ENCODE measurements around the gene FAM76B.

DNA sequence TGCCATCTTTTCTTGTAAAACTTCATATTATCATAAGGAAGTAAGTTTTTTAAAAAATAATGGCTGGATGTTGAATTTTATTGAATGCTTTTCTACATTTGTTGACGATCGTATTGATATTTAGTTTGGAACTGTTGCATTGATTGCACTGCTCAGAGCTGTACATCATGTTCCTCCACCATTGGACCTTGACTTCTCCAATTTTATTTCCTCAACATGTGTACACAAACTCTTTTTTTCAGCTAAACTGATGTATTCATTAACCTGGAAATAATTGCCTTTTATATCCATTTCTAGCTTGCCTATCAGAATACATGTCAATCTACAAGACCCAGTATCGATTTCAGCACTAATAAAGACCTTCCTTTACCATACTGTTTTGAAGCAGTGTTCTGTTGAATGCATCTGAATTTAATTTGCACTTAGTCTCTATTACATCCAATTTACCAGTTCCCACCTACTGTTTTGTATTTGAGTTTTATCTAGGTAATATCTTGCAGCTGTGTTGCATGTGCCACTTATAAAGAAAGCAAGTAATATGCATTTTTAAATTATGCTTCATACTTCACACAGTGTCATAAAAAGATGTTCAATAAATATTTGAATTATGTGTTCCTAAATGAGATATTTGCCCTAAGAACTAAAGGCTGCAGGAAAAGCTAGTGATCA, 6.2 kb upstream of the FAM76B start:
- TF ChIP-seq POLR2A (IDR thresholded peaks at IDR 0.05) = no peak
- TF ChIP-seq, protein P1, sequence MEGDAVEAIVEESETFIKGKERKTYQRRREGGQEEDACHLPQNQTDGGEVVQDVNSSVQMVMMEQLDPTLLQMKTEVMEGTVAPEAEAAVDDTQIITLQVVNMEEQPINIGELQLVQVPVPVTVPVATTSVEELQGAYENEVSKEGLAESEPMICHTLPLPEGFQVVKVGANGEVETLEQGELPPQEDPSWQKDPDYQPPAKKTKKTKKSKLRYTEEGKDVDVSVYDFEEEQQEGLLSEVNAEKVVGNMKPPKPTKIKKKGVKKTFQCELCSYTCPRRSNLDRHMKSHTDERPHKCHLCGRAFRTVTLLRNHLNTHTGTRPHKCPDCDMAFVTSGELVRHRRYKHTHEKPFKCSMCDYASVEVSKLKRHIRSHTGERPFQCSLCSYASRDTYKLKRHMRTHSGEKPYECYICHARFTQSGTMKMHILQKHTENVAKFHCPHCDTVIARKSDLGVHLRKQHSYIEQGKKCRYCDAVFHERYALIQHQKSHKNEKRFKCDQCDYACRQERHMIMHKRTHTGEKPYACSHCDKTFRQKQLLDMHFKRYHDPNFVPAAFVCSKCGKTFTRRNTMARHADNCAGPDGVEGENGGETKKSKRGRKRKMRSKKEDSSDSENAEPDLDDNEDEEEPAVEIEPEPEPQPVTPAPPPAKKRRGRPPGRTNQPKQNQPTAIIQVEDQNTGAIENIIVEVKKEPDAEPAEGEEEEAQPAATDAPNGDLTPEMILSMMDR (IDR thresholded peaks at IDR 0.05) = no peak
- TF ChIP-seq POLR2AphosphoS5 (IDR thresholded peaks at IDR 0.05) = no peak

Measured in prostate gland (tissue), 2 donors.